Subcutaneous adipose tissue (tissue), 4 donors: ENCODE data around the gene LRRC8C. TPM values are rescaled to one million over a fixed set of nuclear protein-coding genes. Genes with fewer than 3 reads are reported as not detected.

Experiments
- CTCF ChIP-seq: fragments of 450-650 bp; IDR thresholded peaks from one replicate; pipeline ENCODE4 v1.5.1; 2016; ENCODE audit warnings: low read depth, mild to moderate bottlenecking, control low read depth, antibody characterized with exemption, moderate library complexity
- total RNA-seq, 4 donors: library from RNA; depleted of rRNA; stranded (reverse); fragments of >200 nt; gene quantifications; one replicate each; pipeline ENCODE4 v1.1.0, GENCODE V29; 2016

LRRC8C gene
- total RNA-seq, 4 donors from 2014 or later: 11.7 to 47.8 (median 22.1) TPM

GRCh38 chr1:89652373-89652772 lies 19.5 kb downstream of the LRRC8C start:
- TF ChIP-seq CTCF: no peak

- TF ChIP-seq CTCF: no peak
Observed at GRCh38 chr1:89657886-89658285, 25.0 kb downstream of the LRRC8C start.

- TF ChIP-seq CTCF: no peak
Observed at GRCh38 chr1:89659322-89660081, 26.6 kb downstream of the LRRC8C start.

GRCh38 chr1:89660224-89661061 lies 27.5 kb downstream of the LRRC8C start:
- no peak for TF ChIP-seq CTCF

GRCh38 chr1:89665941-89666340 lies 33.0 kb downstream of the LRRC8C start:
- no peak for TF ChIP-seq CTCF

GRCh38 chr1:89666640-89667039 lies 33.7 kb downstream of the LRRC8C start:
- no peak for TF ChIP-seq CTCF

- TF ChIP-seq CTCF: no peak
Observed at GRCh38 chr1:89667691-89668090, 34.8 kb downstream of the LRRC8C start.
